GM19328 (cell line): ENCODE data around the gene TMSB10.
A peak's percentile ranks its signal among the peaks of the same experiment; 100 is the strongest.
"Not testable (repeated sequence)": the region's sequence is repeated elsewhere in the genome, so short reads cannot be mapped to it uniquely, and the experiment has no call there.

Experiments used
- ATAC-seq: cut with Tn5 transposase; IDR thresholded peaks from one replicate; pipeline ENCODE4 v1.9.1; 2021; ENCODE audit warnings: mild to moderate bottlenecking, moderate library complexity; ENCODE audit not compliant: unreplicated experiment

TMSB10 gene

DNA sequence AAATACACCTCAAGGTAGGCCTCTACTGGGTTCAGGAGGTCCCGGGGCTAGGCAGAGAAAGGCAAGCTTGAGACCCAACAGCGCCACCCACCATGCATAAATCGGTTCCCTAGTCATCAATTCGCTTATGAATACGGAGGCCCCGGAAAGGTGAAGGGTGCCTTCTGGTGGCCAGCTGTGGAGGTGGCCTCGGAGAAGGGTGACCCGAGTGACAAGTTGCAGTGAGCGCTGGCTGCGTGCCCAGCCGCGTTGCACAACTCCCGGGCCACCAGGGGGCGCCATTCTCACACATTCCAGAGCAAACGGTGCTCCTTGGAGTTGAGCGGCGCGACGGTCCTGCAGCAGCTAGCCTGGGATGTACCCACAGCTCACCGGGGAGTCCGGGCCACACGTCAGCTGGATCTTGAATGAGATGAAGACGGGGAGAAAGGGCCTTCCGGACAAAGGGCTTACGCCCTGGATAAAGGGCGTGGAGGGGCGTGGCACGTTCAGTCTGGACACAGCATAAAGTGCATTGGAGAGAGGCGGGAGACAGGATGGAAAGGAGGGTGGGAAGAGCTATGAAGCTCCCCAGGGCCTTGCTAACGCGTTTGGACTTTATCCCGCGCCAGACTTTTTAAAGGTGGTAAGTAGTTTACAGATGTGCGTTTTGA, 20.4 kb downstream of the TMSB10 start:
- ATAC-seq = peak; percentile 80

- ATAC-seq = no peak
These were observed 21.8 kb downstream of the TMSB10 start for GRCh38 chr2:84927275-84927627.

GRCh38 chr2:84931384-84931821, 25.9 kb downstream of the TMSB10 start:
- ATAC-seq = no peak

- no peak for ATAC-seq
These were observed 32.9 kb downstream of the TMSB10 start for GRCh38 chr2:84938194-84938879.

DNA sequence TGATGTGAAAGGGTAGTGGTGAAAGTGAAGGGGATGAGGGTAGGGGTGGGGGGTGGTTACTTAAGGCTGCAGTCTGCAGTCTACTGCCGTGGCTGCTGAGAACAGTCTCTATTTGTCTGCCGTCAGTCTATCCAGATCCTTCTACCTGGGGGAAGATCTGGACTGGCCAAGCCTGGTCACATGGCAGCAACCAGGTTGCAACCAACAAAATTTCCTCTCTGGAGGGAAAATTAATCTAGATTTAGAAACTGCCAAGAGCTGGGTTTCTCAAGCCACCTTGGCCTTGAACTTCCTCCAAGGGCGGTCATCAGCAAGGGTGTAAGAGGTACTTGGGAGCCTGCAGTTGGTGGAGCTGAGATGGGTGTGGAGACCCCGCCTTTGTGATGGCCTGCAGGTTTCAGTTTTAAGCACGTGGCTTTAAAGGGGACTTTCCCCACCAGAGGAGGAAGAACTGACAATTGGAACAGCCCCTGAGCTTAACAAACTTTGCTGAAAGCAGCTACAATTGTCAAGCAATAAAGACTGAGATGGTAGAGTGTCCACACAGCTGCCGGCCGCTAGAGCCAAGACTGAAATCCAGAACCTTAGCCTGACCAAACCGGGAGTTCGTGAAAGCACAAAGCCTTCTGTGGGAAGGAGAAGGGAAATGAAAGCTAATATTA, 34.1 kb downstream of the TMSB10 start:
- peak; percentile 86 for ATAC-seq

- peak; percentile 13 for ATAC-seq
These were observed 34.6 kb downstream of the TMSB10 start for GRCh38 chr2:84940088-84940470.

GRCh38 chr2:84940831-84941412, 35.5 kb downstream of the TMSB10 start:
- ATAC-seq = no peak

DNA sequence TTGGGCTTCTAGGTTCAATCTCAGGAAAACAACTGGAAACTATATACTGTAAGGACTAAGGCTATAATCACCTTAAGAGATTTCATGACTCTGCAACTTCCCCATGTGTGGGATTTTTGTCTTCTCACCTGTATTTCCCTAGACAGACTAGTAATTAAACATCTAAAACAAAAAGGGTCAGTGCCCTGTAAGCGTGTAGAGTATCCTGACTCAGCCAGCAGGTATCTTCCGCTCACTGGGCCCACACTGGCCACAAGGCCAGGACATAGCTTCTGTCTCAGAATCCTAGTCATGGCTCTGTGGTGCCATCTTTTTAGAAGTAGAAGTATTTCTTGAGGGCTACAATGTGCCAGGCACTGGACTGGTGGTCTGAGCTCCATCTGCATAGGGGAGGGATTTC, 36.7 kb downstream of the TMSB10 start:
- ATAC-seq = no peak

DNA sequence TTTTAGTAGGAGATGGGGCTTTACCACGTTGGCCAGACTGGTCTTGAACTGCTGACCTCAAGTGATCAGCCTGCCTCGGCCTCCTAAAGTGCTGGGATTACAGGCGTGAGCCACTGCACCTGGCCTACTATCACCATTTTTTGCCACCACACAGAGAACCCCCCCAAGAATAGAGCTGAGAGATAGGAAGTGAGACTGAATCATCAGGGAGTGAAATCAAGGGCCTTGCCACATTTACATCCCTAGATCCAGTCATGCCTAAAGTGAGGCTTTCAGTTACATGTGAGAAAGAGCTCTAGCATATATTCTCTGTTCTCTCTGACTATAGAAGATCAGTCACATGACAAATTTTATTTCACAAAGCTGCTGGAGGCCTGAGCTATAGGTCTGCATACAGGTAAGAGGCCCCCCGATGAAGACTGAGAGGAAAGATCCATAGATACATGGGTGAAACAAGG, 37.5 kb downstream of the TMSB10 start:
- no peak for ATAC-seq

DNA sequence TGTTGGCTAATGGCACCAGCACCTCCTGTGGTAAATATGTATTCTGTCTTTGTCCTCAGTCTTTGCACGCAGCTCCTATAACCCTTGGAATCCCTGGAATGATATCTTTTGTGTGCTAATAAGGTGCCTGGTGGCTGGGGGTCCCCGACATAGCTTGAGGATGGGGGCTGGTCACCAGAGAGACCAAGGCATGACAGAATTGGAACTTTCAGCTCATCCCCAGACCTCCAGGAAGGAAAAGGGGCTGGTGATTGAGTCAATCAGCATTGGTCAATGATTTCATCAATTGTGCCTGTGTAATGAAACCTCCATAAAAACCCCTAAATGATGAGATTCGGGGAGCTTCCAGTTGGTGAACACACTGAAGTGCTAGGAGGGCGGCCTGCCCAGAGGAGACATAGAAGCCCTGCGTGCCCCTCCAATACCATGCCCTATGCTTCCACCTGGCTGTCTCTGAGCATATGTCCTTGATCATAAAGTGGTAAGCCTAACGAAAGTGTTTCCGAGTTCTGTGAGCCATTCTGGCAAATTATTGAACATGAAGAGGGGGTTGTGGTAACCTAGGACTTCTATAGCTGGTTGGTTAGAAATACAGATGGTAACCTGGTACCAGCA, 38.9 kb downstream of the TMSB10 start:
- ATAC-seq = no peak

DNA sequence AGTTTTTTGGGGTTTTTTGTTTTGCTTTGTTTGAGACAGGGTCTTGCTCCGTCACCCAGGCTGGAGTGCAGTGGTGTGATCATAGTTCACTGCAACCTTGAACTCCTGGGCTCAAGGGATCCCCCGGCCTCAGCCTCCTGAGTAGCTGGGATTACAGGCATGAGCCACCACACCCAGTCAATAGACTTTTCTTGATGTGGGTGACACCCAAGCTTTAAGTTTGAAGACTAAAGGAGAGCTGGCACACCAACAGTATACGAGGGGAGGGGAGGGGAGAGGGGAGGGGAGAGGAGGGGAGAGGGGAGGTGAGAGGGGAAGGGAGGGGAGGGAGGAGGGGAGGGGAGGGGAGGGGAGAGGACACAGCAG, 40.4 kb downstream of the TMSB10 start:
- ATAC-seq = not testable (repeated sequence)

GRCh38 chr2:84946204-84947009, 41.0 kb downstream of the TMSB10 start:
- peak; percentile 73 for ATAC-seq

GRCh38 chr2:84947010-84947593, 41.6 kb downstream of the TMSB10 start:
- ATAC-seq = no peak

- no peak for ATAC-seq
These were observed 48.1 kb downstream of the TMSB10 start for GRCh38 chr2:84953535-84953934.

DNA sequence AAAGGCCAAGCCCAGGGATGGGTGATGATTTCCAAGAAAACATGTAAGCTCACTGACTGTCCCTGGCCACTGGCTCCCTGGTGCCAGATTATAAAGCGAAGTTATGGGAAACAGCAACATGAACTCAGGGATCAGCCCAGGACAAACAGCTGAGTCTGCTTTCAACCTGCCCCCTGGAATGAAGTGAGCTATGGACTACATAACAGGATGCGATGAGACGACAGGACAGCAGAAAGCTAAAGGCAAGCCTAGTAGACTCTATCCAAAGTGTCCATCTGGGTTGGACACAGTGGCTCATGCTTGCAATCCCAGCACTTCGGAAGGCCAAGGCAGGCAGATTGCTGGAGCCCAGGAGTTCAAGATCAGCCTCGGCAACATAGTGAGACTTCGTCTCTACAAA, 48.9 kb downstream of the TMSB10 start:
- no peak for ATAC-seq
